Tibial nerve (tissue), 4 donors: Measurements from ENCODE around the gene CLDN6. TPM values are rescaled to one million over a fixed set of nuclear protein-coding genes. Genes with fewer than 3 reads are reported as not detected.

ENCODE experiments used
- DNase-seq, 2 donors: peaks; one replicate each; pipeline ENCODE4 v3.0.0-alpha.2; 2019; ENCODE audit warnings: low spot score in 2 of 2
- H3K27ac ChIP-seq, 4 donors: fragments of 200-600 bp; sonication (generic) in 3 of 4; one replicate each; pipeline ENCODE4 v1.5.1; 2017 to 2019; ENCODE audit warnings: mild to moderate bottlenecking in 1 of 4
- H3K27me3 ChIP-seq, 2 donors: fragments of 200-600 bp; sonication (generic) in 1 of 2; one replicate each; pipeline versions ENCODE4 v1.5.1 to v1.6.0; 2017 to 2019
- H3K36me3 ChIP-seq, 3 donors: fragments of 200-600 bp; sonication (generic); one replicate each; pipeline ENCODE4 v1.5.1; 2018 to 2019
- H3K4me1 ChIP-seq, 4 donors: fragments of 200-600 bp; sonication (generic) in 3 of 4; one replicate each; pipeline ENCODE4 v1.5.1; 2017 to 2019
- H3K4me3 ChIP-seq, 4 donors: fragments of 200-600 bp; sonication (generic) in 3 of 4; one replicate each; pipeline ENCODE4 v1.5.1; 2017 to 2019; ENCODE audit warnings: mild to moderate bottlenecking in 1 of 4, moderate library complexity in 1 of 4
- H3K9me3 ChIP-seq, 4 donors: fragments of 200-600 bp; sonication (generic) in 3 of 4; one replicate each; pipeline ENCODE4 v1.5.1; 2017 to 2019
- CTCF ChIP-seq, 5 experiments: fragments of 200-600 bp in 3 of 5; fragments of 450-650 bp in 2 of 5; sonication (generic) in 3 of 5; IDR thresholded peaks; one replicate each; pipeline ENCODE4 v1.5.1; 2016 to 2019; ENCODE audit warnings: antibody characterized with exemption in 5 of 5, mild to moderate bottlenecking in 3 of 5, moderate library complexity in 2 of 5
- EP300 ChIP-seq, 2 donors: sonication (generic); formaldehyde crosslinking; IDR thresholded peaks; one replicate each; pipeline ENCODE4 v1.6.1; 2017; ENCODE audit warnings: antibody characterized with exemption in 2 of 2, mild to moderate bottlenecking in 1 of 2
- POLR2A ChIP-seq, 2 donors: fragments of 450-650 bp; IDR thresholded peaks; one replicate each; pipeline ENCODE4 v1.6.1; 2017; ENCODE audit warnings: antibody characterized with exemption in 2 of 2, mild to moderate bottlenecking in 2 of 2, moderate library complexity in 2 of 2
- WGBS, 2 donors: methylation state at CpG; one replicate each; pipeline ENCODE4 v1.1.5; 2018; 5-methylcytosine and 5-hydroxymethylcytosine counted together
- total RNA-seq, 4 donors: library from RNA; depleted of rRNA; stranded (reverse); fragments of >200 nt; gene quantifications; one replicate each; pipeline ENCODE4 v1.1.0, GENCODE V29; 2016

Gene CLDN6
- total RNA-seq, 4 donors from 2014 or later, result not detected

GRCh38 chr16:2968738-2969544 is 49.0 kb downstream of the CLDN6 start, which contains the start of gene PAQR4:
TSS of gene PAQR4 (plus strand) at chr16:2969348. CDS start at chr16:2969675, 327 bp downstream.
- DNase-seq, result peak; percentile 53 to 59
- peaks cover 0 to 45% of the 10 kb centered on the region in 2 donors for H3K27me3 ChIP-seq
- peak within 1 kb of the TSS in 3 of 4 donors; percentile 66 to 77 (median 71) for H3K27ac ChIP-seq
- H3K9me3 ChIP-seq, result no peaks in the 10 kb centered on the region
- TF ChIP-seq POLR2A (IDR thresholded peaks at IDR 0.05), result peak in 1 of 2 donors; percentile 43
- peak in 1 of 2 donors; percentile 40 for TF ChIP-seq EP300 (IDR thresholded peaks at IDR 0.05)
- peak in 1 of 5 experiments; percentile 17 for TF ChIP-seq CTCF (IDR thresholded peaks at IDR 0.05)
- H3K4me3 ChIP-seq, result peak within 1 kb of the TSS; percentile 44 to 84 (median 52)
- H3K36me3 ChIP-seq, result peaks cover 0 to 19% (median 0%) of the 10 kb centered on the region in 3 donors
- H3K4me1 ChIP-seq, result peaks cover 0 to 68% (median 30%) of the 10 kb centered on the region in 4 donors
- 0 to 2% methylated on average over 39 to 40 of the region's 98 CpGs for WGBS, 2 donors

DNA sequence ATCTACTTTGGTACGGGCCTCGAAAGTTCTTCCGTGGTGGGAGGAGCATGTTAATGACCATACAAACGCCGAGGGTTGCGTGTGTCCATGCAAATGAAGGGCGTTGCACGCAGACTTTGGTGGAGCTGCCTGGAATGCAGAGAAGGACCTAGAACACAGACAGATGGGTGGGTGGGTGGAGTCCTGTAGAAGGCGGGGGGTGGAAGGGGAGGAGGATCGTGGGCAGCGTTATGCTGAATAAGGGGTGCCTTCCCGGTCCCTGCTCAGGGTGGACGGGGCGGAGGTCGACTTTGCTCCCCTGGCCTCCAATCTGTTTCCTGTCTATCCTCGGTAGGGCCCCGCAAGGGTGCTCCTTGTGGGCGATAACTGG is 49.6 kb downstream of the CLDN6 start:
- WGBS, 2 donors, result 16 to 22% methylated on average over 15 to 18 of the region's 18 CpGs
- no peak overlapping the region for H3K27ac ChIP-seq
- no peaks in the 10 kb centered on the region for H3K9me3 ChIP-seq
- TF ChIP-seq EP300 (IDR thresholded peaks at IDR 0.05), result no peak
- TF ChIP-seq CTCF (IDR thresholded peaks at IDR 0.05), result no peak
- TF ChIP-seq POLR2A (IDR thresholded peaks at IDR 0.05), result no peak
- peaks cover 0 to 18% (median 0%) of the 10 kb centered on the region in 3 donors for H3K36me3 ChIP-seq
- peaks cover 0 to 74% (median 35%) of the 10 kb centered on the region in 4 donors for H3K4me1 ChIP-seq
- H3K27me3 ChIP-seq, result peaks cover 2 to 51% of the 10 kb centered on the region in 2 donors
- no peak for DNase-seq
- peak overlapping the region; percentile 44 to 84 (median 52) for H3K4me3 ChIP-seq

DNA sequence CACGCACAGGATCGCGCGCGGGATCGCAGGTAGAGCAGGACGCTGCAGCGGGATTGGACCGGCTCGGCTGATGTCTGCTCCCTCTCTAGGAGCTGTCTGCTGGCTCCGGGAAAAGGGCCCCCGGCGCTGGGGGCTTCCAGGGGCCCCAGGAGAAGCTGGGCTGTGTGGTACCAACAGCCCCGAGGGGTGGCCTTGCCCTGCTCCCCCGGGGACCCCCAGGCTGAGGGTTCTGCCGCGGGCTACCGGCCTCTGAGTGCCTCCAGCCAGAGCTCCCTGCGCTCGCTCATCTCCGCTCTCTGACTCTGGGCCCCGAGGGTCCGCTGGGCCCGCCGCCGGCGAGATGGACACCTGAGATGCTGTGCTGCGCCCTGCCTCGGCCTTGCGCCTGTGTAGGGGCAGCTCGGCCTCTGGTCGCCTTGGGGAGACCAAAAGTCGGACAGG is 50.2 kb downstream of the CLDN6 start:
- Histone ChIP-seq H3K36me3 (peaks cover 0 to 14% (median 0%) of the 10 kb centered on the region in 3 donors), H3K4me1 (peaks cover 0 to 80% (median 38%) of the 10 kb centered on the region in 4 donors), H3K27ac (no peak overlapping the region), H3K27me3 (peaks cover 2 to 57% of the 10 kb centered on the region in 2 donors), H3K9me3 (no peaks in the 10 kb centered on the region), H3K4me3 (no peak overlapping the region)
- WGBS, 2 donors, result 49 to 58% methylated on average over 25 to 33 of the region's 33 CpGs
- no peak for TF ChIP-seq EP300 (IDR thresholded peaks at IDR 0.05)
- TF ChIP-seq POLR2A (IDR thresholded peaks at IDR 0.05), result no peak
- no peak for TF ChIP-seq CTCF (IDR thresholded peaks at IDR 0.05)
- no peak for DNase-seq

DNA sequence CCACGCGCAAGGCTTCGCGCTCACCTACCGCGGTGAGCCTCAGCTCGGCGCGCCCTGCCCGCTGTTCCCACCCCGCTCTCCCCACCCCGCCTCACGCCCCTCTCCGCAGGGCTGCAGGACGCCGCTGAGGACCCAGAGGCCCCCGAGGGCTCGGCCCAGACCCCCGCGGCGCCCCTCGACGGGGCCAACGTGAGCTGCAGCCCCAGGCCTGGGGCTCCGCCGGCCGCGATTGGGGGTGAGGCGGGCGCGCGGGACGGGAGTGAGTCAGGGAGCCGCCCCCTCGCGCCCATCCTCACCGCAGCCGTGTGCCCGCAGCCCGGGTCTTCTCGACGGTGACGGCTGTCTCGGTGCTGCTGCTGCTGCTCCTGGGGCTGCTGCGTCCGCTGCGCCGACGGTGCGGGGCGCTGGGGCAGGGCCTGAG is 50.8 kb downstream of the CLDN6 start:
- TF ChIP-seq CTCF (IDR thresholded peaks at IDR 0.05) (no peak), POLR2A (IDR thresholded peaks at IDR 0.05) (no peak), EP300 (IDR thresholded peaks at IDR 0.05) (no peak)
- Histone ChIP-seq H3K4me1 (peaks cover 0 to 86% (median 39%) of the 10 kb centered on the region in 4 donors), H3K36me3 (peaks cover 0 to 8% (median 0%) of the 10 kb centered on the region in 3 donors), H3K27ac (no peak overlapping the region), H3K9me3 (no peaks in the 10 kb centered on the region), H3K27me3 (peaks cover 2 to 62% of the 10 kb centered on the region in 2 donors), H3K4me3 (peak overlapping the region in 1 of 4 donors; percentile 31)
- 20% methylated on average over 2 to 12 of the region's 51 CpGs for WGBS, 2 donors
- no peak for DNase-seq

DNA sequence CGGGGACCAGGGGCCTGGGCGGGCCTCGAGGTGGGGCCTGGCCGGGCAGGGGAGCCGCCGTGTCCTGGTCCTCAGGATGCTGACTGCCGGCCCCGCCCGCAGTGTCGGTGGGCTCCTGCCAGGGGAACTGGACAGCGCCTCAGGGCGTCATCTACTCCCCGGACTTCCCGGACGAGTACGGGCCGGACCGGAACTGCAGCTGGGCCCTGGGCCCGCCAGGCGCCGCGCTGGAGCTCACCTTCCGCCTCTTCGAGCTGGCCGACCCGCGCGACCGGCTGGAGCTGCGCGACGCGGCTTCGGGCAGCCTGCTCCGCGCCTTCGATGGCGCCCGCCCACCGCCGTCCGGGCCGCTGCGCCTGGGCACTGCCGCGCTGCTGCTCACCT is 51.2 kb downstream of the CLDN6 start:
- peaks cover 0 to 89% (median 39%) of the 10 kb centered on the region in 4 donors for H3K4me1 ChIP-seq
- H3K9me3 ChIP-seq, result no peaks in the 10 kb centered on the region
- peaks cover 2 to 66% of the 10 kb centered on the region in 2 donors for H3K27me3 ChIP-seq
- H3K36me3 ChIP-seq, result peaks cover 0 to 4% (median 0%) of the 10 kb centered on the region in 3 donors
- no peak overlapping the region for H3K27ac ChIP-seq
- WGBS, 2 donors, result 7 to 9% methylated on average over 3 to 33 of the region's 46 CpGs
- no peak for TF ChIP-seq EP300 (IDR thresholded peaks at IDR 0.05)
- no peak for TF ChIP-seq CTCF (IDR thresholded peaks at IDR 0.05)
- no peak for TF ChIP-seq POLR2A (IDR thresholded peaks at IDR 0.05)
- no peak for DNase-seq
- H3K4me3 ChIP-seq, result peak overlapping the region in 1 of 4 donors; percentile 31
